ENCODE measurements around the gene DAGLA. TPM values are rescaled to one million over a fixed set of nuclear protein-coding genes. Genes with fewer than 3 reads are reported as not detected.

Gene DAGLA
- total and polyA plus RNA-seq, 2 donors (not counting 3 experiments of a cell fraction or from before 2014, with no cell fraction given): 2.5 to 4.7 TPM

DNA sequence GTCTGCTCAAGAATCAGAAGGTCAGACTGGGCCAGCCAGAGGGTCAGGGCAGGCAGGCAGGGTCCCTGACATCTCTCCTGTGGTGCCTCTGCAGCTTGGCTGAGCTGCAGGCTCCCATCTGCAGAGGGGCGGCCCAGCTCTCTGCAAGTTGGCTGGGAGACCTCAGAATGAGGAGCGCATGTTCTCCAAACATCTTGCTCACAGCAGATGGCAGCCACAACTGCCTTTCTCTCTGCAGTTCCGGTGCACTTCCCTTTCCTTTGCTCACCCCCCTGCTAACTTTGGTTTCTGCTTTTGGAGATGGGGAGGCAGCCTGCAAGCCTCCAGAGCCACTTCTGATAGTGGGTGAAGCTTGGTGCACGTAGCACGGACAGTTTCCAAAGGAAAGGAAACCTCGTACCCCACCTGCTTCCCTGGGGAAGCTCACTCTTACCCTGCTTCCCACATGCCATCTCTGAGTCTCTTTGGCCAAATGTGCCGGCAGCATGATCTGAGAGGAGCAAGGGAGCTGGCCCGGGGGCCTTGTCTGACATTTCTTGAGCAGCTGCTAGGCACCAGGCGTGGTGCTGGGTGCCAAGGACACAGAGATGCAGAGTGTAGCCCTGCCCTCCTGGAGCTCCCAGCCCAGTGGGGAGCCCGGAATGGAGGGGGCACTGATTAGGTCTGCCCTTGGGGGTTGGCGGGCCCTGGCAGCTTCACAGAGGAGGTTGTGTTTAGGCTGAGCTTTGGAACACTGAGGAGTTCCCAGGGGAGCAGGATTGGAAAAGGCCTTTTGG is 18.2 kb downstream of the DAGLA start:
- Histone ChIP-seq H4K20me1 (replicated peaks; ENCODE audit: control insufficient read depth, extremely low read depth, insufficient read depth, low read length) (no peaks in the 10 kb centered on the region), H3K9me3 (replicated peaks; ENCODE audit: control insufficient read depth, insufficient read depth, low read length) (no peaks in the 10 kb centered on the region), H3K9ac (replicated peaks; ENCODE audit: extremely low read depth, insufficient read depth, low read length) (no peak overlapping the region), H2AFZ (ENCODE audit: low read depth, low read length) (no peak overlapping the region), H3K27me3 (ENCODE audit: control insufficient read depth in 2 of 2, insufficient read depth in 2 of 2, low read length in 2 of 2) (no peaks in the 10 kb centered on the region), H3K4me3 (replicated peaks in 1 of 3; ENCODE audit: insufficient read depth in 1 of 3, low read depth in 1 of 3, low read length in 3 of 3) (no peak overlapping the region), H3K36me3 (ENCODE audit: control insufficient read depth in 2 of 2, extremely low read depth in 1 of 2, insufficient read depth in 2 of 2, low read length in 2 of 2) (no peaks in the 10 kb centered on the region), H3K79me2 (ENCODE audit: control insufficient read depth, insufficient read depth, low read length) (no peaks in the 10 kb centered on the region), H3K4me2 (ENCODE audit: insufficient read depth, low read length) (no peak overlapping the region), H3K4me1 (ENCODE audit: control insufficient read depth, extremely low read depth, insufficient read depth, low read length) (peaks cover 11% of the 10 kb centered on the region), H3K9me1 (replicated peaks; ENCODE audit: control insufficient read depth, extremely low read depth, insufficient read depth, low read length) (no peaks in the 10 kb centered on the region), H3K27ac (ENCODE audit: insufficient read depth, low read depth, low read length) (no peak overlapping the region)
- DNase-seq (ENCODE audit: low read depth, low spot score) (no peak), FAIRE-seq (no peak)
- TF ChIP-seq FOS (IDR thresholded peaks at IDR 0.05; ENCODE audit: borderline replicate concordance, insufficient read depth, low read length): no peak
- no peak for TF ChIP-seq POLR2AphosphoS5 (IDR thresholded peaks at IDR 0.05; ENCODE audit: insufficient read depth, low read depth, low read length)
- no peak for TF ChIP-seq JUN (IDR thresholded peaks at IDR 0.05; ENCODE audit: borderline replicate concordance, insufficient read depth, insufficient read length, low read depth)
- TF ChIP-seq MYC (IDR thresholded peaks at IDR 0.05; ENCODE audit: low read depth, low read length): no peak
- TF ChIP-seq, protein P1, sequence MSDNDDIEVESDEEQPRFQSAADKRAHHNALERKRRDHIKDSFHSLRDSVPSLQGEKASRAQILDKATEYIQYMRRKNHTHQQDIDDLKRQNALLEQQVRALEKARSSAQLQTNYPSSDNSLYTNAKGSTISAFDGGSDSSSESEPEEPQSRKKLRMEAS (IDR thresholded peaks at IDR 0.05; ENCODE audit: insufficient read depth, insufficient read length): no peak
- no peak for TF ChIP-seq GATA2 (IDR thresholded peaks at IDR 0.05; ENCODE audit: insufficient read depth, insufficient read length, low read depth, low read length)
- no peak for TF ChIP-seq EZH2 (IDR thresholded peaks at IDR 0.05; ENCODE audit: borderline replicate concordance, low read depth, low read length, severe bottlenecking)
- TF ChIP-seq, protein P2, sequence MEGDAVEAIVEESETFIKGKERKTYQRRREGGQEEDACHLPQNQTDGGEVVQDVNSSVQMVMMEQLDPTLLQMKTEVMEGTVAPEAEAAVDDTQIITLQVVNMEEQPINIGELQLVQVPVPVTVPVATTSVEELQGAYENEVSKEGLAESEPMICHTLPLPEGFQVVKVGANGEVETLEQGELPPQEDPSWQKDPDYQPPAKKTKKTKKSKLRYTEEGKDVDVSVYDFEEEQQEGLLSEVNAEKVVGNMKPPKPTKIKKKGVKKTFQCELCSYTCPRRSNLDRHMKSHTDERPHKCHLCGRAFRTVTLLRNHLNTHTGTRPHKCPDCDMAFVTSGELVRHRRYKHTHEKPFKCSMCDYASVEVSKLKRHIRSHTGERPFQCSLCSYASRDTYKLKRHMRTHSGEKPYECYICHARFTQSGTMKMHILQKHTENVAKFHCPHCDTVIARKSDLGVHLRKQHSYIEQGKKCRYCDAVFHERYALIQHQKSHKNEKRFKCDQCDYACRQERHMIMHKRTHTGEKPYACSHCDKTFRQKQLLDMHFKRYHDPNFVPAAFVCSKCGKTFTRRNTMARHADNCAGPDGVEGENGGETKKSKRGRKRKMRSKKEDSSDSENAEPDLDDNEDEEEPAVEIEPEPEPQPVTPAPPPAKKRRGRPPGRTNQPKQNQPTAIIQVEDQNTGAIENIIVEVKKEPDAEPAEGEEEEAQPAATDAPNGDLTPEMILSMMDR (IDR thresholded peaks at IDR 0.05; ENCODE audit: extremely low read depth in 1 of 2, insufficient read depth in 1 of 2, low read depth in 1 of 2, low read length in 2 of 2): no peak
- TF ChIP-seq POLR2A (IDR thresholded peaks at IDR 0.05; ENCODE audit: low read depth, low read length): no peak
- CTCF ChIA-PET: interaction anchor here (1.0 to 3.1 kb wide), 4 partner anchors 9 to 37 kb away, joined by 3 to 17 read pairs (median 6); no protein-coding TSS in a partner anchor
- BruUV-seq (replicated peaks): no TSS peak
- dilution Hi-C loops (cut with MboI; ENCODE audit: extremely low pct_ligation_motif_present, low sequenced_read_pairs): no loop called here
- intact Hi-C loops (cut with micrococcal nuclease): no loop called here
- POLR2A ChIA-PET: no interaction called here

Data from endothelial cell of umbilical vein (primary cell).